PC-9 (cell line): ENCODE data around the gene SLC22A31.

Experiments used
- EZH2 ChIP-seq: fragments of 200-600 bp; sonication (generic); IDR thresholded peaks from 2 replicates; pipeline ENCODE4 v1.8.0; 2017; ENCODE audit warnings: antibody characterized with exemption, low read depth
- TF ChIP-seq, protein P1 (sequence below): fragments of 200-600 bp; sonication (generic); conservative IDR thresholded peaks from 2 replicates; pipeline ENCODE4 v1.6.1; 2017; ENCODE audit warnings: mixed run types, antibody characterized with exemption, mild to moderate bottlenecking, moderate library complexity

GRCh38 chr16:89244754-89245153 is 44.4 kb upstream of the SLC22A31 start:
- TF ChIP-seq, protein P1, sequence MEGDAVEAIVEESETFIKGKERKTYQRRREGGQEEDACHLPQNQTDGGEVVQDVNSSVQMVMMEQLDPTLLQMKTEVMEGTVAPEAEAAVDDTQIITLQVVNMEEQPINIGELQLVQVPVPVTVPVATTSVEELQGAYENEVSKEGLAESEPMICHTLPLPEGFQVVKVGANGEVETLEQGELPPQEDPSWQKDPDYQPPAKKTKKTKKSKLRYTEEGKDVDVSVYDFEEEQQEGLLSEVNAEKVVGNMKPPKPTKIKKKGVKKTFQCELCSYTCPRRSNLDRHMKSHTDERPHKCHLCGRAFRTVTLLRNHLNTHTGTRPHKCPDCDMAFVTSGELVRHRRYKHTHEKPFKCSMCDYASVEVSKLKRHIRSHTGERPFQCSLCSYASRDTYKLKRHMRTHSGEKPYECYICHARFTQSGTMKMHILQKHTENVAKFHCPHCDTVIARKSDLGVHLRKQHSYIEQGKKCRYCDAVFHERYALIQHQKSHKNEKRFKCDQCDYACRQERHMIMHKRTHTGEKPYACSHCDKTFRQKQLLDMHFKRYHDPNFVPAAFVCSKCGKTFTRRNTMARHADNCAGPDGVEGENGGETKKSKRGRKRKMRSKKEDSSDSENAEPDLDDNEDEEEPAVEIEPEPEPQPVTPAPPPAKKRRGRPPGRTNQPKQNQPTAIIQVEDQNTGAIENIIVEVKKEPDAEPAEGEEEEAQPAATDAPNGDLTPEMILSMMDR = no peak
- no peak for TF ChIP-seq EZH2
